GM23248 (cell line): ENCODE measurements around the gene ZNF708.
"Not testable (repeated sequence)": the region's sequence is repeated elsewhere in the genome, so short reads cannot be mapped to it uniquely, and the experiment has no call there.

Experiments used
- EZH2 ChIP-seq: fragments of 200-600 bp; sonication (generic); IDR thresholded peaks from 2 replicates; pipeline ENCODE4 v1.6.1; 2018; ENCODE audit warnings: antibody characterized with exemption, mild to moderate bottlenecking; ENCODE audit not compliant: insufficient read depth, poor library complexity, severe bottlenecking
- EZH2phosphoT487 ChIP-seq: fragments of 200-600 bp; sonication (generic); IDR thresholded peaks from 2 replicates; pipeline ENCODE4 v1.6.1; 2018; ENCODE audit warnings: antibody characterized with exemption, moderate library complexity, mild to moderate bottlenecking, low read depth; ENCODE audit not compliant: insufficient read depth

- not testable (repeated sequence) for TF ChIP-seq EZH2phosphoT487, EZH2
These were observed 68.3 kb downstream of the ZNF708 start for GRCh38 chr19:21260848-21261381.
